GM19328 (cell line): ENCODE measurements around the gene ZBTB24.
"Not testable (repeated sequence)": the region's sequence is repeated elsewhere in the genome, so short reads cannot be mapped to it uniquely, and the experiment has no call there.

Experiments used
- ATAC-seq: cut with Tn5 transposase; IDR thresholded peaks from one replicate; pipeline ENCODE4 v1.9.1; 2021; ENCODE audit warnings: mild to moderate bottlenecking, moderate library complexity; ENCODE audit not compliant: unreplicated experiment

The ZBTB24 gene

DNA sequence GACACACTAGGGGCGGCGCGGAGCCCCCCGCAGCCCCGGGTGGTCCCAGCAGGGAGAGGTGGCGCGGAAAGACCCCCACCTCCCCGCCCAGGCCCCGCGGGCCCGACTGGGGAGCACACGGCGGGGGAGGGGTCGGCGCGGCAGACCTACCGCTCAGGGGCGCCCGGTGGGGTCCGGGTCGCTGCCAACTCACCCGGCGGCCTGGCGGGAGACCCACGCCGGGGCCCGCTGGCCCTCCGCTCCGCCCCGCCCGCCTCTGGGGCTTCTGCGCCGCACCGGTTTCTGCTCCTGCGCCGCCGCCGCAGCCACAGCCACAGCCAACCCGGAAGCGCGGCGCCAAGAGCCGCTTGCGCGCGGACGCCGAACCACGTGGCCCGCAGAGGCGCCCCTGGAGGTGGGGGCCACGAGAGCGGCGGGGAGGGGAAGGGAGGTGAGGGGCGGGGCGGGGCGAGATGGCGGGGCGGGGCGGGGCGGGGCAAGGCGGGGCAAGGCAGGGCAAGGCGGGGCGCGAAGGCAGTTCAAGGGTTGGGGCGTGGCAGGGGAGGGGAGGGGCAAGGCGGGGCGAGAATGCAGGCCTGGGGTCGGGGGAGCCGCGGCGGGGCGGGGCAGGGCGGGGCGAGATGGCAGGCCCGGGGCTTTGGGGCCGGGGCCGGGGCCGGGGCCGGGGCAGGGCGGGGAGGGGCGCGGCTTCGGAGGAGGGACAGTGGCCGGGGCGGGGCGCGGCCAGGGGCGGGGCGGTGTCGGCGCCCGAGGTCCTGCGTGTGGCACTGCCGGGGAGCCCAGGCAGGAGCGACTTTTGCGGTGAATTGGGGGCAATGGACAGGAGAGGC is at the start of gene ZBTB24:
TSS of gene ZBTB24 (minus strand) at position 315 of the 830 bp plus-strand sequence. CDS start 1,193 bp downstream, outside the sequence.
- peak; percentile 82 for ATAC-seq

- no peak for ATAC-seq
These were observed 48.4 kb upstream of the ZBTB24 start for GRCh38 chr6:109531446-109531845.

DNA sequence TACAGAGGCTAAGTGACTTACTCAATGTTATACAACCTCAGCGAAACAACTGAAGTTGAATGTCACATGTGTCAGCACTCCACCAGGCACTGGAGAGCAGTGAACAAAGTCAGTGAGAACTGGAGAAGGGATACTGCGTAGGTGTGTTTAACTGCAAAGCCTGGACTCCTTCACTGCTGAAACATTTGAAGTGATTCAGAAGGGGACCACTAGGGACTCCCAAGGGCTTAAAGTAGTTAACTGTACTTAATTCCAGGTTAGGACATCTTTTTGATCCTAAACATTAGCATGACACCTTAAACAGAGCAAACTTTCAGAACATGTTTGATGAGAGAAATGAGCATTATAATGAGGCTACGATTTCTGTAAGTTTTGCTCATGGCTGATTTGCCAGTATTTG is 45.0 kb upstream of the ZBTB24 start:
- ATAC-seq: no peak

- ATAC-seq: no peak
These were observed 44.0 kb upstream of the ZBTB24 start for GRCh38 chr6:109526905-109527628.

- no peak for ATAC-seq
These were observed 41.1 kb upstream of the ZBTB24 start for GRCh38 chr6:109524129-109524528.

DNA sequence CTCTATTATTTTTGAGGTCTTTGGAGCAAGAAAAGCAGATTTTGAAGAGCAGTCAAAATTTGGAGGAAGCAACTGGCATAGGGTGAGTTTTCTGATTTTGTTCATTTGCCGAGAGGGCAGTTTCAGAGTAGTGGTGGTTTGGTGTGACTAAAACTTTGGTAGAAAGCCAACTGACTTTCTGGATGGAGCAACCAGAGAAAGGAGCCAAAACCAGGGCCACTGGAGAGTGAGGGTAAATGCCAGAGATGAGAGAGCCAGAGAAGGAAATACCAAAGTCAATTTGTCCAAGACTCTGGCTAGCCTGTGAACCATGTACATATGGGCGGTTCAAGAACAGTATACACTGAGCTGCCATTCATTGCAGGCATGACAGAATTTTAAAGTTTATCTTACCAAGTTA is 40.5 kb upstream of the ZBTB24 start:
- no peak for ATAC-seq

- no peak for ATAC-seq
These were observed 38.1 kb upstream of the ZBTB24 start for GRCh38 chr6:109521080-109521479.

- not testable (repeated sequence) for ATAC-seq
These were observed 36.6 kb upstream of the ZBTB24 start for GRCh38 chr6:109519647-109520046.

DNA sequence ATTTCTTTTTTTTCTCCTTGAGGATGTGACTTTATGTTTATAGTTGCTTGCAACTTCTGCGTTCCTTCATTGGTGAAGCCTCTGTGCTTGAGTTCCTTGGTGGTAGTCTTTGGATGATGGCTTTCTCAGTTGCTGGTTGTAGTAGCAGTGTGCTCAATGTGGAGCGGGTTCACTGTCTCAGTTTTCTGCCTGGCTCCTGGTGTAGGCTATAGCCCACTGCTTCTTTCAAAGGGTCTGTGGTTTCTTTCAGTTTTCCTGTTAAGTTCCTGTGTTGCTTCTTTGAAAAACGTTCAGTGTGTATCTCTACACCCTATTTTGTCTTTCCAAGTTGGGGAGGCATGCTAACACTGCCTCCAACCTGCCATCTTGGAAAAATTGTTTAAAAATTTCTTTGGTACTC is 33.9 kb upstream of the ZBTB24 start:
- ATAC-seq: no peak

DNA sequence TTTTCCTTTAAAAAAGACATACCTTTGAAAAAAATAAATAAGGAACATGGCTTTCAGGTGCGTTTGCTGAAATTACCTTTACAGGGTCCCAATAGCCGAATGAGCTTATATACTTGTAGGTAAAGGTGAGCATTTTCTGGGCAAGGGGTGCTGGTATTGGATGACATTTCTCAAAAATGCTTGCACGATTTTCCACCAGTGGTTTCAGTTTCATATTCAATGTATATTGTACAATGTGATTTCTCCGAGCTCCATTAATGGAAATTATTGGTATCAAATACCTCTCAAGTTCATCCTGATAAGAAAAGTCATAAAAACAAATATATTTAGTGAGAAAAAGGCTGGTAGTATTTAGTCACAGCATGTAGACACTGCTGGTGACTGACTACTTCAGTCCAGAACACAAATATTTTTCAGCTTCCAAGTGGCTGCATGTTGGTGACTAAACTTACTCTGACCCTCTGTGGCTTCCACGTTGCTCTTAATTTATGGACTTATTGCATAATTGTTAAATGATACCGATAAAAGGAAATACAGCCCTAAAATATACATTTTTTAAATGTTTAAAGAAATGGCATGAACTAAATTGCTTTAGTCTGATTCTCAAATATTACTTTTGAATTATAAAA is 32.9 kb upstream of the ZBTB24 start:
- ATAC-seq: no peak

DNA sequence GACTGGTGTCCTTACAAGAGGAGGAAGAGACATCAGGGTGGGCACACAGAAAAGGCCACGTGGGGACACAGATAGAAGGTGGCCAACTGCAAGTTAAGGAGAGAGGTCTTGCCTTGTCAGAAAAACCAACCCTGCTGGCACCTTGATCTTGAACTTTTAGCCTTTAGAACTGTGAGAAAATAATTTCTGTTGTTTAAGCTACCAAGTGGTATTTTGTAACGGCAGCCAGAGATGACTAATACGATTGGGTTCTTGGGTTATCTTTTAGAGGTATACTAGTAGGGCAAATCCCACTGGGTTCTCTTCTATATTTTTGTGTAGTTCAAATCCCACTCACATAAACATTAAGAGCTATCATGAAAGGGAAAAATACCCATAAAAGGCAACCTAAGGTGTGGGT is 31.9 kb upstream of the ZBTB24 start:
- no peak for ATAC-seq

GRCh38 chr6:109513571-109514071 is 30.6 kb upstream of the ZBTB24 start:
- ATAC-seq: no peak

DNA sequence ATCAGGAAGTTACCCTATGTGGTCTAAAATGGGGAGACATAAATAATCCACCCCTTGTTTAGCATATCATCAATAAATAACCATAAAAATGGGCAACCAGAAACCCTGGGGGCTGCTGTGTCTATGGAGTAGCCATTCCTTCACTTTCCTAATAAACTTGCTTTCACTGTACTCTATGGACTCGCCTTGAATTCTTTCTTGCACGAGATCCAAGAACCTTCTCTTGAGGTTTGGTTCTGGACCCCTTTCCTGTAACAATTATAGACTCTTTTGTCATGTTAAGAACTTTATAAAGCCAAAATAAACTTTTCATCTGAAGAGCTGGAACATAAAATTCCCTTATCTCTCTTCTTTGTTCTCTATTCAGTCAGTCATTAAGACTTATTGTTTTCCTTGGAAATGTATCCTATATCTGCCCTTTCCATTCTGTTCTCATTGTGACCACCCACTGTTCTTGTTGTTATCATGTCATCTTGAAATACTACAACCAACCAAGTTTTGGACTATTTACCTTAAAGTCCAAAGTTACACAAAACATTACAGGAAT is 29.3 kb upstream of the ZBTB24 start:
- no peak for ATAC-seq

GRCh38 chr6:109511832-109512231 is 28.8 kb upstream of the ZBTB24 start:
- no peak for ATAC-seq

DNA sequence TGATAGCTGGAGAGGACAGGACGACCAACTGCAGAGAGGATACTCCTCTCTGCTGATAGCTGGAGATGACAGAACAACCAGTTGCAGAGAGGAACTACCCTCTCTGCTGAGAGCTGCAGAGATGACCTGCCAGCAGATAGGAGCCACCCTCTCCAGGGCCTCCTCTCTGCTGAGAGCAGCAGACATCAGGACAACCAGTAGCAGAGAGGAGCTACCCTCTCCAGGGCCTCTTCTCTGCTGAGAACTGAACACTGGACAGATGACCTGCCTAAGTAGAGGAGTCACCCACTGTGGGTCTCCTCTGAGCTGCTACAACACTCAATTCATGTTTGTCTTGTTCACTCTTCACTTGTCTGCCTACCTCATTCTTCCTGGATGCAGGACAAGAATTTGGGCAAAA is 27.3 kb upstream of the ZBTB24 start:
- no peak for ATAC-seq

DNA sequence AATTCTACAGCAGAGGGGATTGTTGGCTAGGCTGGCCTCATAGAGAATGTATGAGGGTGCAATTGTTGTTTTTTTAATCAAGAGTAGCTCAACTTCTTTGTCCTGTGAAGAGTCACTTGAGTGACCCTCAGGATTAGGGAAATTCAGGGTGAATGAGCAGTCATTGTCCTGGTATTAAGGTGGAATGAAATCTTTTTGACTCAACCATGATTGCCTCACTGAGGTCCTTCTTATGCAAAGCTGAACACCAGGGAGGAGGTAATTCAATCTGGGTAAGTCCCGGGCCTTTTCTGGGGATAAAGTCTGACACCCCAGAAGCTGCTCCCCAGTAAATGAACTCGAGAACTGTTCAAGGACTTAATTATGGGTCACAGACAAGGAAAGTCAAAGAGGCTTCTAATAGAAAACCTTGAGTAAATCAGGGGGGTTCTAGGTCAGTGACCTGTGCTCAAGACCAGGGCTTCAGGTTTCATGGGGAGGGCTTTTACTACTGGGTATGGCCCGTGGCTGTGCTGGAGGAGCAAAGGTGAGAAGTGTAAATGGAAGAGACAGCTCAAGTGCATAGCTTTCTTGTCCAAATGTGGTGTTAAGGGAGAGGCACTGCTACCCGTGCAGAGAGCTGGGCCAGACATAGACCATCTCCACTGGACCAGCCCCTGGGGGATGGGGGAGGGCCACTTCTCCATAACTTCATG is 25.3 kb upstream of the ZBTB24 start:
- ATAC-seq: no peak

DNA sequence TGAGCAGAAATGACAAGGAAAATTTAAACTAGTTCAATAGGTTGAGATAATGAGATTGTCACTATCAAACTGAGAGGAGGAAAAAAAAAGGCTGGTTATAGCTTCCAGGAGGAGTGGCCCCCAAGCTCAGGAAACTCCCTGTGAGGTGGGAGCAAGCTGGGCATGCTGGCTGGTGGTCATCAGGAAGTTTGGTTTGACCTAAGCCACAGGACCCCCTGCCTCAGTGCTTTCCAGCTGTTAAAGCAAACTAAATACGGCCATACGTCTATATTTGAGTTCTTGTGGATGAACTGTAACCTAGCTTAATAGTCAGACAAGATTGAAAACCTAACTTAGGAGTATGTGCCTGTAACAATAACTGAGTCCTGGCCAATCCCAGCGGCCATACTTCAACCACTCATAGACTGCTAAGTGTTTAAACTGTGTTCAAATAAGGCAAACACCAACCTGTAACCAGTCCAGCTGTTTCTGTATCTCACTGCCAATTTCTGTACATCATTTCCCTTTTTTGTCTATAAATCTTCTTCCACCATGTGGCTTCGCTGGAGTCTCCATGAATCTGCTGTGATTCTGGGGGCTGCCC is 24.6 kb upstream of the ZBTB24 start:
- ATAC-seq: no peak

- ATAC-seq: no peak
These were observed 23.8 kb upstream of the ZBTB24 start for GRCh38 chr6:109506841-109507240.

GRCh38 chr6:109506314-109506713 is 23.3 kb upstream of the ZBTB24 start:
- ATAC-seq: no peak
